Upper lobe of right lung (tissue), 1 donor: ENCODE measurements around the gene EPHA3. TPM values are rescaled to one million over a fixed set of nuclear protein-coding genes. Genes with fewer than 3 reads are reported as not detected.

Experiments used
- ATAC-seq: fragments of 200-7000 bp; cut with Tn5 transposase; one replicate; pipeline ENCODE4 v1.9.1; 2020; ENCODE audit warnings: mild to moderate bottlenecking, moderate library complexity
- DNase-seq: peaks from one replicate; pipeline ENCODE4 v3.0.0-alpha.2; 2020
- H3K27ac ChIP-seq: fragments of 200-600 bp; one replicate; pipeline ENCODE4 v1.8.0; 2022
- H3K27me3 ChIP-seq: fragments of 200-600 bp; one replicate; pipeline ENCODE4 v1.8.0; 2022; ENCODE audit warnings: mild to moderate bottlenecking
- H3K36me3 ChIP-seq: fragments of 200-600 bp; one replicate; pipeline ENCODE4 v1.8.0; 2022
- H3K4me1 ChIP-seq: fragments of 200-600 bp; one replicate; pipeline ENCODE4 v1.8.0; 2022
- H3K4me3 ChIP-seq: fragments of 200-600 bp; one replicate; pipeline ENCODE4 v1.8.0; 2022; ENCODE audit warnings: mild to moderate bottlenecking
- H3K9me3 ChIP-seq: fragments of 200-600 bp; one replicate; pipeline ENCODE4 v1.8.0; 2022
- CTCF ChIP-seq: fragments of 200-600 bp; IDR thresholded peaks from one replicate; pipeline ENCODE4 v1.8.0; 2022; ENCODE audit warnings: antibody characterized with exemption
- intact Hi-C: fragments of 100-400 bp; cut with DNase I; formaldehyde crosslinking; loops from one replicate; pipeline ENCODE4 v1.11.0; 2022
- total RNA-seq: library from RNA; stranded (reverse); fragmentation: NEBNext Ultra II Directional; extraction: Animal tissue kit (Norgen Biotek cat#: 25700); gene quantifications from one replicate; pipeline ENCODE4 v1.2.1, GENCODE V29; 2021
- donor health status: DM: no; HTN: yes; CAD: no; lungs with severe emphysema.

Gene EPHA3
- total RNA-seq, 1 donor from 2014 or later: 5.1 TPM

GRCh38 chr3:89353465-89353864 is 246.0 kb downstream of the EPHA3 start:
- Histone ChIP-seq H3K9me3 (no peaks in the 10 kb centered on the region), H3K27me3 (no peaks in the 10 kb centered on the region), H3K27ac (no peak overlapping the region), H3K36me3 (no peaks in the 10 kb centered on the region), H3K4me3 (no peak overlapping the region), H3K4me1 (no peaks in the 10 kb centered on the region)
- TF ChIP-seq CTCF: no peak
- ATAC-seq (no peak), DNase-seq (no peak)
- intact Hi-C loops: no loop called here

GRCh38 chr3:89358281-89358680 is 250.9 kb downstream of the EPHA3 start:
- intact Hi-C loops: no loop called here
- Histone ChIP-seq H3K4me3 (no peak overlapping the region), H3K27me3 (no peaks in the 10 kb centered on the region), H3K9me3 (no peaks in the 10 kb centered on the region), H3K4me1 (no peaks in the 10 kb centered on the region), H3K36me3 (no peaks in the 10 kb centered on the region), H3K27ac (no peak overlapping the region)
- DNase-seq: no peak
- no peak for ATAC-seq
- TF ChIP-seq CTCF: no peak

- no peaks in the 10 kb centered on the region for H3K27me3 ChIP-seq
- no peaks in the 10 kb centered on the region for H3K36me3 ChIP-seq
- no peak overlapping the region for H3K27ac ChIP-seq
- H3K9me3 ChIP-seq: no peaks in the 10 kb centered on the region
- H3K4me1 ChIP-seq: no peaks in the 10 kb centered on the region
- no peak overlapping the region for H3K4me3 ChIP-seq
- no peak for TF ChIP-seq CTCF
- DNase-seq (no peak), ATAC-seq (no peak)
- intact Hi-C loops: no loop called here
Observed at GRCh38 chr3:89360156-89360555, 252.7 kb downstream of the EPHA3 start.

GRCh38 chr3:89362496-89362895 is 255.1 kb downstream of the EPHA3 start:
- Histone ChIP-seq H3K27me3 (no peaks in the 10 kb centered on the region), H3K9me3 (no peaks in the 10 kb centered on the region), H3K4me3 (no peak overlapping the region), H3K4me1 (no peaks in the 10 kb centered on the region), H3K36me3 (no peaks in the 10 kb centered on the region), H3K27ac (no peak overlapping the region)
- intact Hi-C loops: no loop called here
- DNase-seq: no peak
- no peak for ATAC-seq
- TF ChIP-seq CTCF: no peak

GRCh38 chr3:89363171-89363570 is 255.8 kb downstream of the EPHA3 start:
- Histone ChIP-seq H3K4me1 (no peaks in the 10 kb centered on the region), H3K4me3 (no peak overlapping the region), H3K27ac (no peak overlapping the region), H3K27me3 (no peaks in the 10 kb centered on the region), H3K36me3 (no peaks in the 10 kb centered on the region), H3K9me3 (no peaks in the 10 kb centered on the region)
- intact Hi-C loops: no loop called here
- no peak for TF ChIP-seq CTCF
- no peak for DNase-seq
- no peak for ATAC-seq

- DNase-seq (no peak), ATAC-seq (no peak)
- Histone ChIP-seq H3K27ac (no peak overlapping the region), H3K27me3 (no peaks in the 10 kb centered on the region), H3K4me1 (no peaks in the 10 kb centered on the region), H3K4me3 (no peak overlapping the region), H3K9me3 (no peaks in the 10 kb centered on the region), H3K36me3 (no peaks in the 10 kb centered on the region)
- intact Hi-C loops: no loop called here
- no peak for TF ChIP-seq CTCF
Observed at GRCh38 chr3:89364314-89364713, 256.9 kb downstream of the EPHA3 start.
